KG1 (cell line): ENCODE data around the gene FBXO44.

Source experiments
- DNase-seq: peaks from one replicate; lab custom pipeline; 2025; lab: John Stamatoyannopoulos, UW

Gene FBXO44

DNA sequence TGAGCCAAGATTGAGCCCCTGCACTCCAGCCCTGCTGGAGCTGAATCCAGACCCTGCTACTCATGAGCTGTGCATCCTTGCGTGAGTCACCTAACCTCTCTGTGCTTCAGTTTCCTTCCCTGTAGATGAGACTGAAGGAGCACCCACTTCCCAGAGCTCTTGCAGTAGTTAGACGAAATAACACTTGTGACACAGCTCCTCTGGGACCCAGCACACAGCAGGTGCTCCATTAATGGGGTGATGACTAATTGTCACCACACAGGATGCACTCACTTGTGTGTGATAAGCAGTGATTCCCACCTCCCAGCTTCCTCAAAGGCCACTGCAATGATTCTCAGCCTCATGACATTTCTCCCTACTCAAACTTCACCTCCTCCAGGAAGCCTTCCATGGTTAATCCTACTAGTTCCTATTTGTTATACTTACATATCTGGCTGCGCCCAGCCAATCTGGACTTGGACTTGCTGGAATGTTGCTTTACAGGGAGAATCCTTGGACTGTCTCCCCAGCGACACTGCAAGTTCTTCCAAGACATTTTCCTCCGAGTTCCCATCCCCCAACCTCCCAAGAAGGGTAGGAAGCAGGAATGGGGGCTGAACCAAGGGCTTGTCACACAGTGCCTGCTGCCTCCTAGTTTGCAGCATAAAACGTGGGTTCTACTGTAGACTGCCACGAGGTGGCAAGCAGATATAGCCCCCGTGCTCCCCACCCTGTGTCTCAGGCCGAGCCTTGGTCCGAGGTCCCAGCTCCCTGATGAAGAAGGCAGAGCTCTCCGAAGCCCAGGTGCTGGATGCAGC lies 54.1 kb downstream of the FBXO44 start:
- no peak for DNase-seq

DNA sequence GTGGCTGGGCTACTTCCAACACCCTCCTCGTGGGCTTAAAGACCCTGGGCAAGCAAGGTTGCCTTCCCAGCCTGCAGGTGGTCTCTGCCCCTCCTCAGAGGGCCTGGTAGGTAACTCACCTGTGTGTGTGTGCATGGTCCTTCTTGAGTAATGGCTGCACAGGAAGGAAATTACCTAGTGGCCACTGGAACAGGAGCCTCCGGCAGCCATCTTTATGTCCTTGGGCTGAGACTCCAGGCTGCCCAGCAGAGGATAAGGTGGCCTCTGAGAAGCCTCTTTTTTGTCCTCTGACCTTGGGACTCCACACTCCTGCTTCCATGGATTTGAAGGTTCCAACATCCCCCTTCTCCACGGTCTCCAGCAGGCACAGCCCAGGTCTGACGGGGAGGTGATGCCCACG lies 56.8 kb downstream of the FBXO44 start:
- no peak for DNase-seq

DNA sequence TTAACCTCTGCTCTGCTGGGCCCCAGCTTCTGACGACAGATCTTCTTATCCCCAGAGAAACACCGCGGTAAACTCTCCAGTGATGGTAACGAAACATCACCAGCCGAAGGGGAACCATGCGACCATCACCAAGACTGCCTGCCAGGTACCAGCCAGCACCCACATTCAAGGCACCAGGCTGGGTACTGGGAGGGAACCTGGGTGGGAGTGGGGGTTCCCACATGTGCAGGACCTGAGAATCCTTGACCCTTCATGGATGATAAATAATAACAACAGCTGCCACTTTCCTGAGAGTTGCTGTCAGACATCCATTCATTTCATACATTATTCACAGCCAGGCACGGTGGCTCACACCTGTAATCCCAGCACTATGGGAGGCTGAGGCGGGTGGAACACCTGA lies 57.6 kb downstream of the FBXO44 start:
- no peak for DNase-seq
